Measurements from ENCODE around the gene ATG3. TPM values are rescaled to one million over a fixed set of nuclear protein-coding genes. Genes with fewer than 3 reads are reported as not detected.

Gene ATG3
- polyA plus RNA-seq, 4 donors, result 48.2 to 73.0 (median 63.5) TPM

DNA sequence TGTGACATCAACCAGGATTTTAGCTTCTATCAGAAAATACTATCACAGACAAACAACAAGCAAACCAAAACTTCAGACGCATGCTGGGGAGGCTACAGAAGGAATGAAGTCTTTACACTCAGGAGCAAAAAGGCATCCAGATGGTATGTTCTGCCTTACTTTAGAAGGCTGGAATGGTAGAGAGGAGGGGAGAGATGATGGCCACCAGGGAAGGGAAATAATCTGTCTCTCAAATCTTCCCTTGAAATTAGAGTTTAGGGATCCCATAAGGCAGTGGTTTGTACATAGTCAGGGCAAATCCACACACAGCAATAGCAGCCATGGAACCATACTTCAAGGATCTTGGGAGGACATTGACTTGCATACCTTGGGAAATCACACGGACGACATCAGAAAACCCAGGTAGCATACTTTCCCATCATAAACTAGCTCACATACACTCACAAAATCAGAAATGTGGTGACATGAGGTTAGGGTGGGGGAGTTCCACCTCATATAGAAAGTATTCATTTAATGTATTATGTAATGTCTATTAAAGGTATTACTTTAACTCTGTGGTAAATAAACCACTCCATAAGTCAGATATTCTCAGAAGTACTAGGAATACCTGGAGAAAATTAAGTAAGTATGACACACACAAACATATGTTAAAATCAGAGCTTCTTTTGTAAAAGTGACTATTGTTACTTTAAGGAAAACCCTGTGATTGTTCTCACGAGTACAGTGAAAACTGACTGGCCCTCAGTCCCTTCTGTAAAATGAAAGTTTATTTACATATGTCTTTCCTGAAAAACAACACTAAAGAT is 71.9 kb downstream of the ATG3 start:
- no peak for FAIRE-seq
- H3K27me3 ChIP-seq (ENCODE audit: control insufficient read depth in 3 of 3, insufficient read depth in 3 of 3, low read length in 3 of 3), result no peaks in the 10 kb centered on the region

DNA sequence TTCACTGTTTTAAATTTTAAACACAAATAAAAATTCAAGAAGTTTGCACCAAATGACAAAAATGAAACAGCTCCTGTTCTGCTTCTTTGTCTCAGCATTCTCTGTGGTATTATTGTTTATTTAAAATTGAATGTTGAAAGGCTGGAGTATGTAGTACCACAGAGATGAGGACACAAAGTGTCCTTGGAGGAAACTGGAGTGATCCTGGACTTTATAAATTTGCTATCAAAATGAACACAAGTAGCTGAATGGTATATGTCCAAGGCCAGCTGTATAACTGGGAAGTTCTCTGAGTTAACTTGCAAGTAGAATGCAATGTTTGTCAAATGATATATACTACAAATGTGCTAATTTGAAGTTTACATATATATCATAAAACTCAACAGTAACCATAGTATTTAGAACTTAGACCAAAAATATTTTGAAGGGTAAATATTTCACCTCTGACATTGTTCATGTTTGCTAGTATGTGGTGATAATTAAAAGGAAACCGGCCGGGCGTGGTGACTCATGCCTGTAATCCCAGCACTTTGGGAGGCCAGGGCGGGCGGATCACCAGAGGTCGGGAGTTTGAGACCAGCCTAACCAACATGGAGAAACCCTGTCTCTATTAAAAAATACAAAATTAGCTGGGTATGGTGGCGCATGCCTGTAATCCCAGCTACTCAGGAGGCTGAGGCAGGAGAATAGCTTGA is 74.8 kb downstream of the ATG3 start:
- H3K9me3 ChIP-seq (ENCODE audit: control insufficient read depth in 2 of 2, insufficient read depth in 1 of 2, low read depth in 1 of 2, low read length in 1 of 2), result no peaks in the 10 kb centered on the region
- H3K4me3 ChIP-seq (ENCODE audit: low read depth in 1 of 3, low read length in 3 of 3), result no peak overlapping the region
- no peaks in the 10 kb centered on the region for H3K27me3 ChIP-seq (ENCODE audit: control insufficient read depth in 3 of 3, insufficient read depth in 3 of 3, low read length in 3 of 3)
- no peak for FAIRE-seq
- 85 to 88% (median 86%) methylated on average over 7 of the region's 7 CpGs for WGBS, 3 donors
- no peaks in the 10 kb centered on the region for H3K36me3 ChIP-seq (ENCODE audit: control insufficient read depth in 3 of 3, insufficient read depth in 2 of 3, low read depth in 1 of 3, low read length in 3 of 3)
- H3K27ac ChIP-seq (ENCODE audit: low read depth in 1 of 3, low read length in 2 of 3), result no peak overlapping the region
- H3K4me1 ChIP-seq (ENCODE audit: control insufficient read depth in 3 of 3, insufficient read depth in 2 of 3, low read depth in 1 of 3, low read length in 2 of 3), result no peaks in the 10 kb centered on the region
- no peak for DNase-seq

More for the DNA sequence above, 71.9 kb downstream of the ATG3 start:
- no peaks in the 10 kb centered on the region for H3K36me3 ChIP-seq (ENCODE audit: control insufficient read depth in 3 of 3, insufficient read depth in 2 of 3, low read depth in 1 of 3, low read length in 3 of 3)
- H3K4me3 ChIP-seq (ENCODE audit: low read depth in 1 of 3, low read length in 3 of 3), result no peak overlapping the region
- no peak overlapping the region for H3K27ac ChIP-seq (ENCODE audit: low read depth in 1 of 3, low read length in 2 of 3)
- no peak for DNase-seq
- H3K9me3 ChIP-seq (ENCODE audit: control insufficient read depth in 2 of 2, insufficient read depth in 1 of 2, low read depth in 1 of 2, low read length in 1 of 2), result no peaks in the 10 kb centered on the region
- WGBS, 3 donors, result 74 to 88% (median 78%) methylated on average over 4 of the region's 4 CpGs
- no peaks in the 10 kb centered on the region for H3K4me1 ChIP-seq (ENCODE audit: control insufficient read depth in 3 of 3, insufficient read depth in 2 of 3, low read depth in 1 of 3, low read length in 2 of 3)

DNA sequence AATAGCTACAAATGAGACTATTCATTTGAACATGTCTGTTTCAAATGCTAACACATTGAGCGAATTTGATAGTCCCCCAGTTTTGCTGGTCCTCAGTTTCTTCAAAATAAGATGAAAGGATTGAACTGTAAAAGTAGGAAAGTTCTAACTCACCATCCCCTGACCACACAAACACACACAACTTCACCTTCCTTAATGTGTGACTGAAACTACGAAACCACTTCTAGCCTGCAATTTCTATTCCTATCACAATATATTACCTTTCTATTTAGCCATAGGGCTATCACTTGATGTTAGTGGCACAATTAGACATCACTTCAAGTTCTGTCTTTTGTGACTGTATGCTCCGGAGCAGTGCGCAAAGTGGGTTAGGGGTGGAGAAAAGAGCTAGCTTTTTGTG is 77.4 kb downstream of the ATG3 start:
- FAIRE-seq, result no peak
- 88 to 98% (median 90%) methylated on average over 4 of the region's 4 CpGs for WGBS, 3 donors
- Histone ChIP-seq H3K4me3 (ENCODE audit: low read depth in 1 of 3, low read length in 3 of 3) (no peak overlapping the region), H3K36me3 (ENCODE audit: control insufficient read depth in 3 of 3, insufficient read depth in 2 of 3, low read depth in 1 of 3, low read length in 3 of 3) (no peaks in the 10 kb centered on the region), H3K4me1 (ENCODE audit: control insufficient read depth in 3 of 3, insufficient read depth in 2 of 3, low read depth in 1 of 3, low read length in 2 of 3) (no peaks in the 10 kb centered on the region), H3K27ac (ENCODE audit: low read depth in 1 of 3, low read length in 2 of 3) (no peak overlapping the region), H3K27me3 (ENCODE audit: control insufficient read depth in 3 of 3, insufficient read depth in 3 of 3, low read length in 3 of 3) (no peaks in the 10 kb centered on the region), H3K9me3 (ENCODE audit: control insufficient read depth in 2 of 2, insufficient read depth in 1 of 2, low read depth in 1 of 2, low read length in 1 of 2) (no peaks in the 10 kb centered on the region)
- no peak for DNase-seq

DNA sequence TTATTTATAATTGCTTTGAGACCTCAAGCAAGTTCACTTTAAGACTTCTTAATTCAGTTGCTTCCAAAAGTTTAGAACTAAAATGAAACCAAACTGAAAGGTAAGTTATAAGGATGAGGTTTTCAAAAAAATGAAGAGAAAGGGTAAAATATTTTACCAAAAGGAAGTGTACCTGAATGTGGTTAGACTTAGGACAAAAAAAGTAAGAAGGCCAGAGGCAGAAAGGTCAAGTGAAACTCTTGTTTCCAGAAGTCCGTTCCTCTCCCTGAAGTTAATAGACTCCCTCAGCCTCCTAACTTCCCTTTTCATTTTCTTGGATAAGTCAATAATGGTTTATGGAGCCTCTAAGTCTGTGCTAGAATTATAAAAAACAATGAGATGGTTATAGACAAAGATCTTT is 79.1 kb downstream of the ATG3 start:
- Histone ChIP-seq H3K4me3 (ENCODE audit: low read depth in 1 of 3, low read length in 3 of 3) (no peak overlapping the region), H3K27ac (ENCODE audit: low read depth in 1 of 3, low read length in 2 of 3) (no peak overlapping the region), H3K36me3 (ENCODE audit: control insufficient read depth in 3 of 3, insufficient read depth in 2 of 3, low read depth in 1 of 3, low read length in 3 of 3) (no peaks in the 10 kb centered on the region), H3K9me3 (ENCODE audit: control insufficient read depth in 2 of 2, insufficient read depth in 1 of 2, low read depth in 1 of 2, low read length in 1 of 2) (no peaks in the 10 kb centered on the region), H3K4me1 (ENCODE audit: control insufficient read depth in 3 of 3, insufficient read depth in 2 of 3, low read depth in 1 of 3, low read length in 2 of 3) (no peaks in the 10 kb centered on the region), H3K27me3 (ENCODE audit: control insufficient read depth in 3 of 3, insufficient read depth in 3 of 3, low read length in 3 of 3) (no peaks in the 10 kb centered on the region)
- no peak for FAIRE-seq
- no peak for DNase-seq
- 71 to 81% (median 72%) methylated on average over 1 of the region's 1 CpG for WGBS, 3 donors

Other genes with a start within 250 kb of the ATG3 start
- 1 to 10 TPM in 3 of 4 donors, not detected in 1; 1.1 to 9.6 (median 7.9) TPM for gene CD200, start 228.8 kb downstream of the ATG3 start, polyA plus RNA-seq
- under 1 TPM; 0.27 to 0.67 (median 0.52) TPM for gene BTLA, start 62.5 kb downstream of the ATG3 start, polyA plus RNA-seq
- 10 to 100 TPM in 2 of 4 donors, 1 to 10 TPM in 2; 6.2 to 49.3 (median 14.1) TPM for gene SLC35A5, start 83 bp upstream of the ATG3 start, polyA plus RNA-seq
- 10 to 100 TPM in 1 of 4 donors, 1 to 10 TPM in 3; 2.5 to 14.5 (median 5.2) TPM for gene CCDC80, start 79.2 kb upstream of the ATG3 start, polyA plus RNA-seq